CD4-positive, alpha-beta memory T cell (primary cell): ENCODE measurements around the gene EDN2. TPM values are rescaled to one million over a fixed set of nuclear protein-coding genes. Genes with fewer than 3 reads are reported as not detected.

ENCODE experiments used
- CTCF ChIA-PET: fragments of 350-600 bp; sonication (Branson Sonifier 250); formaldehyde crosslinking; loops from one replicate; lab custom pipeline; 2021; ENCODE audit warnings: inconsistent platforms; ENCODE audit not compliant: partially characterized antibody; lab: Charles Lee
- POLR2A ChIA-PET: fragments of 350-600 bp; sonication (Branson Sonifier 250); formaldehyde crosslinking; loops from one replicate; lab custom pipeline; 2021; ENCODE audit not compliant: partially characterized antibody; lab: Charles Lee
- DNase-seq, 5 donors: peaks; one replicate each; pipeline versions ENCODE4 v3.0.0 to v3.0.0-alpha.2; 2020 to 2022; ENCODE audit warnings: mixed read lengths in 1 of 5
- H3K27ac ChIP-seq: one replicate; pipeline ENCODE4 v1.7.0; 2013; ENCODE audit warnings: low read depth, low read length
- H3K27me3 ChIP-seq: 2 replicates; pipeline ENCODE4 v1.7.0; 2013; ENCODE audit warnings: mild to moderate bottlenecking, low read length, moderate library complexity; ENCODE audit not compliant: insufficient read depth
- H3K36me3 ChIP-seq: 2 replicates; pipeline ENCODE4 v1.7.0; 2013; ENCODE audit warnings: mild to moderate bottlenecking, low read length, moderate library complexity; ENCODE audit not compliant: insufficient read depth
- H3K4me1 ChIP-seq: 2 replicates; pipeline ENCODE4 v1.7.0; 2013; ENCODE audit warnings: mild to moderate bottlenecking, low read length, moderate library complexity; ENCODE audit not compliant: insufficient read depth
- H3K4me3 ChIP-seq, 2 donors: one replicate each; pipeline ENCODE4 v1.7.0; 2013; ENCODE audit warnings: low read length in 2 of 2, mild to moderate bottlenecking in 1 of 2
- H3K9me3 ChIP-seq, 2 donors: one replicate each; pipeline ENCODE4 v1.7.0; 2013; ENCODE audit warnings: low read length in 2 of 2, control low read depth in 1 of 2; ENCODE audit not compliant: control insufficient read depth in 1 of 2
- H3K27ac Mint-ChIP-seq, 7 donors: one replicate each; pipeline ENCODE4 v1.8.0; 2020 to 2021; ENCODE audit warnings: mixed read lengths in 7 of 7, mild to moderate bottlenecking in 6 of 7, inconsistent platforms in 3 of 7, moderate library complexity in 3 of 7
- H3K27me3 Mint-ChIP-seq, 2 donors: one replicate each; pipeline ENCODE4 v1.8.0; 2020 to 2021; ENCODE audit warnings: mixed read lengths in 2 of 2
- H3K36me3 Mint-ChIP-seq, 2 donors: one replicate each; pipeline ENCODE4 v1.8.0; 2020 to 2021; ENCODE audit warnings: mixed read lengths in 2 of 2, inconsistent platforms in 1 of 2, mild to moderate bottlenecking in 1 of 2
- H3K4me1 Mint-ChIP-seq, 4 donors: one replicate each; pipeline ENCODE4 v1.8.0; 2020 to 2021; ENCODE audit warnings: mixed read lengths in 4 of 4, mild to moderate bottlenecking in 1 of 4
- H3K4me3 Mint-ChIP-seq, 8 donors: one replicate each; pipeline ENCODE4 v1.8.0; 2020 to 2021; ENCODE audit warnings: mixed read lengths in 8 of 8, mild to moderate bottlenecking in 7 of 8, moderate library complexity in 6 of 8, inconsistent platforms in 3 of 8
- H3K9me3 Mint-ChIP-seq, 8 donors: one replicate each; pipeline ENCODE4 v1.8.0; 2020 to 2021; ENCODE audit warnings: mixed read lengths in 8 of 8, mild to moderate bottlenecking in 5 of 8, inconsistent platforms in 3 of 8, moderate library complexity in 1 of 8
- intact Hi-C: fragments of 100-400 bp; cut with micrococcal nuclease; formaldehyde crosslinking; loops from one replicate; pipeline ENCODE4 v1.15.1; 2023
- polyA plus RNA-seq, 2 donors: library from polyadenylated mRNA; unstranded; fragments of 300-500 nt; fragmentation: Illumina TruSeq; gene quantifications; one replicate each; pipeline ENCODE4 v1.2.3, GENCODE V29; 2021
- total RNA-seq, 2 experiments: library from RNA; stranded (reverse); gene quantifications; one replicate each; pipeline ENCODE4 v1.2.3, GENCODE V29; 2021

Gene EDN2
- total and polyA plus RNA-seq, 4 experiments from 2014 or later: not detected

GRCh38 chr1:41466146-41466545 lies 18.3 kb downstream of the EDN2 start:
- H3K27me3 ChIP-seq: no peaks in the 10 kb centered on the region
- DNase-seq: no peak
- intact Hi-C loops: no loop called here
- Mint-ChIP-seq H3K27me3 (peaks cover 2 to 4% of the 10 kb centered on the region in 2 donors), H3K4me3 (no peak overlapping the region), H3K27ac (no peak overlapping the region), H3K4me1 (no peaks in the 10 kb centered on the region), H3K9me3 (no peaks in the 10 kb centered on the region), H3K36me3 (no peaks in the 10 kb centered on the region)
- ChIA-PET POLR2A (no interaction called here), CTCF (no interaction called here)
- H3K9me3 ChIP-seq: no peaks in the 10 kb centered on the region
- H3K36me3 ChIP-seq: no peaks in the 10 kb centered on the region
- H3K4me3 ChIP-seq: no peak overlapping the region
- H3K27ac ChIP-seq: no peak overlapping the region
- no peaks in the 10 kb centered on the region for H3K4me1 ChIP-seq

GRCh38 chr1:41465741-41466140 lies 18.7 kb downstream of the EDN2 start:
- Histone ChIP-seq H3K4me3 (no peak overlapping the region), H3K9me3 (no peaks in the 10 kb centered on the region), H3K27me3 (no peaks in the 10 kb centered on the region), H3K27ac (no peak overlapping the region), H3K36me3 (no peaks in the 10 kb centered on the region), H3K4me1 (no peaks in the 10 kb centered on the region)
- ChIA-PET POLR2A (no interaction called here), CTCF (no interaction called here)
- intact Hi-C loops: no loop called here
- H3K36me3 Mint-ChIP-seq: no peaks in the 10 kb centered on the region
- peaks cover 2 to 4% of the 10 kb centered on the region in 2 donors for H3K27me3 Mint-ChIP-seq
- no peak overlapping the region for H3K27ac Mint-ChIP-seq
- DNase-seq: no peak
- H3K9me3 Mint-ChIP-seq: no peaks in the 10 kb centered on the region
- H3K4me3 Mint-ChIP-seq: no peak overlapping the region
- H3K4me1 Mint-ChIP-seq: no peaks in the 10 kb centered on the region

- H3K27ac Mint-ChIP-seq: no peak overlapping the region
- H3K9me3 Mint-ChIP-seq: no peaks in the 10 kb centered on the region
- no peak overlapping the region for H3K4me3 Mint-ChIP-seq
- no peak overlapping the region for H3K4me3 ChIP-seq
- intact Hi-C loops: no loop called here
- ChIA-PET CTCF (interaction anchor here (1.1 kb wide), 1 partner anchor 8 kb away, joined by 4 read pairs; no protein-coding TSS in a partner anchor), POLR2A (no interaction called here)
- no peaks in the 10 kb centered on the region for H3K36me3 Mint-ChIP-seq
- no peak for DNase-seq
- no peak overlapping the region for H3K27ac ChIP-seq
- H3K9me3 ChIP-seq: no peaks in the 10 kb centered on the region
- no peaks in the 10 kb centered on the region for H3K4me1 ChIP-seq
- H3K27me3 ChIP-seq: no peaks in the 10 kb centered on the region
- peaks cover 2% of the 10 kb centered on the region in 2 donors for H3K27me3 Mint-ChIP-seq
- H3K36me3 ChIP-seq: no peaks in the 10 kb centered on the region
- no peaks in the 10 kb centered on the region for H3K4me1 Mint-ChIP-seq
These were observed 19.6 kb downstream of the EDN2 start for GRCh38 chr1:41464885-41465284.

GRCh38 chr1:41463516-41463915 lies 21.0 kb downstream of the EDN2 start:
- no peaks in the 10 kb centered on the region for H3K9me3 ChIP-seq
- H3K27me3 ChIP-seq: no peaks in the 10 kb centered on the region
- Mint-ChIP-seq H3K4me3 (no peak overlapping the region), H3K27ac (no peak overlapping the region), H3K36me3 (no peaks in the 10 kb centered on the region), H3K9me3 (no peaks in the 10 kb centered on the region), H3K27me3 (peaks cover 0 to 10% of the 10 kb centered on the region in 2 donors), H3K4me1 (no peaks in the 10 kb centered on the region)
- ChIA-PET CTCF (no interaction called here), POLR2A (no interaction called here)
- no peaks in the 10 kb centered on the region for H3K4me1 ChIP-seq
- no peak overlapping the region for H3K27ac ChIP-seq
- intact Hi-C loops: no loop called here
- no peak for DNase-seq
- H3K36me3 ChIP-seq: no peaks in the 10 kb centered on the region
- no peak overlapping the region for H3K4me3 ChIP-seq

- H3K4me1 ChIP-seq: no peaks in the 10 kb centered on the region
- intact Hi-C loops: no loop called here
These were observed 21.8 kb downstream of the EDN2 start for GRCh38 chr1:41462680-41463004.

GRCh38 chr1:41461790-41462679 lies 22.4 kb downstream of the EDN2 start:
- no peak for DNase-seq
- H3K36me3 Mint-ChIP-seq: no peaks in the 10 kb centered on the region
- intact Hi-C loops: no loop called here
- no peaks in the 10 kb centered on the region for H3K27me3 ChIP-seq
- H3K4me1 Mint-ChIP-seq: no peaks in the 10 kb centered on the region
- no peak overlapping the region for H3K4me3 ChIP-seq
- H3K4me3 Mint-ChIP-seq: no peak overlapping the region
- H3K36me3 ChIP-seq: no peaks in the 10 kb centered on the region
- ChIA-PET POLR2A (no interaction called here), CTCF (no interaction called here)
- H3K27ac ChIP-seq: no peak overlapping the region
- no peaks in the 10 kb centered on the region for H3K9me3 ChIP-seq
- H3K27me3 Mint-ChIP-seq: peaks cover 0 to 11% of the 10 kb centered on the region in 2 donors
- no peak overlapping the region for H3K27ac Mint-ChIP-seq
- H3K9me3 Mint-ChIP-seq: no peaks in the 10 kb centered on the region
- H3K4me1 ChIP-seq: no peaks in the 10 kb centered on the region

More at GRCh38 chr1:41462680-41463004, 21.8 kb downstream of the EDN2 start:
- Histone ChIP-seq H3K27ac (no peak overlapping the region), H3K9me3 (no peaks in the 10 kb centered on the region), H3K27me3 (no peaks in the 10 kb centered on the region), H3K36me3 (no peaks in the 10 kb centered on the region), H3K4me3 (no peak overlapping the region)
- Mint-ChIP-seq H3K4me3 (no peak overlapping the region), H3K36me3 (no peaks in the 10 kb centered on the region), H3K4me1 (no peaks in the 10 kb centered on the region), H3K27me3 (peaks cover 0 to 11% of the 10 kb centered on the region in 2 donors), H3K27ac (no peak overlapping the region), H3K9me3 (no peaks in the 10 kb centered on the region)
- ChIA-PET CTCF (no interaction called here), POLR2A (no interaction called here)
- no peak for DNase-seq

- no peak overlapping the region for H3K4me3 Mint-ChIP-seq
- no peaks in the 10 kb centered on the region for H3K36me3 ChIP-seq
- no peaks in the 10 kb centered on the region for H3K36me3 Mint-ChIP-seq
- POLR2A ChIA-PET: no interaction called here
- no peak for DNase-seq
- intact Hi-C loops: no loop called here
- H3K4me1 Mint-ChIP-seq: no peaks in the 10 kb centered on the region
- peaks cover 0 to 9% of the 10 kb centered on the region in 2 donors for H3K27me3 Mint-ChIP-seq
- H3K27ac ChIP-seq: no peak overlapping the region
- no peaks in the 10 kb centered on the region for H3K4me1 ChIP-seq
- no peaks in the 10 kb centered on the region for H3K9me3 ChIP-seq
- H3K9me3 Mint-ChIP-seq: no peaks in the 10 kb centered on the region
- no peaks in the 10 kb centered on the region for H3K27me3 ChIP-seq
- CTCF ChIA-PET: no interaction called here
- H3K4me3 ChIP-seq: no peak overlapping the region
- H3K27ac Mint-ChIP-seq: no peak overlapping the region
These were observed 27.5 kb downstream of the EDN2 start for GRCh38 chr1:41456847-41457540.
